Fibroblast of pulmonary artery (primary cell): Measurements from ENCODE around the gene HNRNPA3.

Experiments used
- DNase-seq: peaks from one replicate; pipeline ENCODE4 v3.0.0-alpha.2; 2010; ENCODE audit warnings: low read depth
- H3K4me3 ChIP-seq: replicated peaks from 2 replicates; pipeline ENCODE4 v1.5.1; 2011; ENCODE audit warnings: low read depth, mild to moderate bottlenecking, control low read depth, low read length, moderate library complexity
- CTCF ChIP-seq: IDR thresholded peaks from 2 replicates; pipeline ENCODE4 v1.5.1; 2011; ENCODE audit warnings: mild to moderate bottlenecking, control low read depth, low read length, inconsistent platforms; ENCODE audit errors: missing control alignments

HNRNPA3 gene

GRCh38 chr2:177239053-177239452, 26.5 kb downstream of the HNRNPA3 start:
- H3K4me3 ChIP-seq = no peak overlapping the region
- no peak for DNase-seq
- TF ChIP-seq CTCF = no peak

GRCh38 chr2:177239932-177240630, 27.5 kb downstream of the HNRNPA3 start:
- TF ChIP-seq CTCF = no peak
- H3K4me3 ChIP-seq = no peak overlapping the region
- DNase-seq = peak; percentile 58

- no peak for TF ChIP-seq CTCF
- H3K4me3 ChIP-seq = peak overlapping the region; percentile 36
- DNase-seq = no peak
Measured at GRCh38 chr2:177241711-177242120, 29.1 kb downstream of the HNRNPA3 start.

- DNase-seq = peak; percentile 94
- peak overlapping the region; percentile 36 for H3K4me3 ChIP-seq
- no peak for TF ChIP-seq CTCF
Measured at GRCh38 chr2:177242121-177242987, 29.8 kb downstream of the HNRNPA3 start.

GRCh38 chr2:177243073-177243472, 30.5 kb downstream of the HNRNPA3 start:
- DNase-seq = no peak
- peak overlapping the region; percentile 26 for H3K4me3 ChIP-seq
- no peak for TF ChIP-seq CTCF

GRCh38 chr2:177243476-177243875, 30.9 kb downstream of the HNRNPA3 start:
- TF ChIP-seq CTCF = no peak
- no peak for DNase-seq
- no peak overlapping the region for H3K4me3 ChIP-seq
